Dermis blood vessel endothelial cell (primary cell): ENCODE data around the gene FDXACB1. TPM values are rescaled to one million over a fixed set of nuclear protein-coding genes. Genes with fewer than 3 reads are reported as not detected.

ENCODE experiments used
- DNase-seq: peaks from one replicate; pipeline ENCODE4 v3.0.0; 2010
- total RNA-seq: library from RNA; depleted of rRNA; stranded (reverse); fragments of >200 nt; gene quantifications from 2 replicates; pipeline ENCODE4 v1.2.3, GENCODE V29; 2014

FDXACB1 gene
- total RNA-seq, 1 donor from 2014 or later = 1.9 TPM

GRCh38 chr11:111843661-111844060 lies 35.3 kb downstream of the FDXACB1 start:
- DNase-seq = no peak

GRCh38 chr11:111841370-111842053 lies 37.5 kb downstream of the FDXACB1 start:
- peak; percentile 92 for DNase-seq

- no peak for DNase-seq
These were observed 38.8 kb downstream of the FDXACB1 start for GRCh38 chr11:111840143-111840542.

- DNase-seq = no peak
These were observed 40.9 kb downstream of the FDXACB1 start for GRCh38 chr11:111838054-111838453.

- DNase-seq = no peak
These were observed 41.5 kb downstream of the FDXACB1 start for GRCh38 chr11:111837366-111837891.

- DNase-seq = peak; percentile 7
These were observed 42.2 kb downstream of the FDXACB1 start for GRCh38 chr11:111836721-111837120.

GRCh38 chr11:111836162-111836561 lies 42.8 kb downstream of the FDXACB1 start:
- no peak for DNase-seq

- no peak for DNase-seq
These were observed 43.3 kb downstream of the FDXACB1 start for GRCh38 chr11:111835665-111836064.

GRCh38 chr11:111834432-111835163 lies 44.4 kb downstream of the FDXACB1 start:
- no peak for DNase-seq

- peak; percentile 39 for DNase-seq
These were observed 45.4 kb downstream of the FDXACB1 start for GRCh38 chr11:111833524-111833923.

- DNase-seq = no peak
These were observed 49.6 kb downstream of the FDXACB1 start for GRCh38 chr11:111829185-111829968.

GRCh38 chr11:111826322-111826950 lies 52.5 kb downstream of the FDXACB1 start:
- no peak for DNase-seq

Other genes starting within 250 kb of the FDXACB1 start
- 52.6 and 72.7 TPM in 2 replicates for gene PPP2R1B, start 112.8 kb downstream of the FDXACB1 start, total RNA-seq
- 28.7 and 31.8 TPM in 2 replicates for gene ALG9, start 7.6 kb downstream of the FDXACB1 start, total RNA-seq
- 5.3 and 5.7 TPM in 2 replicates for gene CFAP68, start 376 bp upstream of the FDXACB1 start, total RNA-seq
- gene CRYAB, start 32.6 kb upstream of the FDXACB1 start, total RNA-seq = 1.0 and 1.7 TPM in 2 replicates
- gene HSPB2, start 33.6 kb upstream of the FDXACB1 start, total RNA-seq = not detected in 2 replicates
- 0.17 and 0.47 TPM in 2 replicates for gene C11orf52, start 39.7 kb upstream of the FDXACB1 start, total RNA-seq
- 17.7 and 30.8 TPM in 2 replicates for gene DIXDC1, start 58.2 kb upstream of the FDXACB1 start, total RNA-seq
- gene DLAT, start 146.2 kb upstream of the FDXACB1 start, total RNA-seq = 25.5 and 41.6 TPM in 2 replicates
- 0.93 and 1.4 TPM in 2 replicates for gene PIH1D2, start 194.9 kb upstream of the FDXACB1 start, total RNA-seq
- gene NKAPD1, start 195.1 kb upstream of the FDXACB1 start, total RNA-seq = 17.9 and 22.0 TPM in 2 replicates
- gene TIMM8B, start 207.6 kb upstream of the FDXACB1 start, total RNA-seq = 43.8 and 54.6 TPM in 2 replicates
- gene SDHD, start 207.7 kb upstream of the FDXACB1 start, total RNA-seq = 198 and 201 TPM in 2 replicates